ENCODE results near the gene NAGA. TPM values are rescaled to one million over a fixed set of nuclear protein-coding genes. Genes with fewer than 3 reads are reported as not detected.
"Not testable (repeated sequence)": the region's sequence is repeated elsewhere in the genome, so short reads cannot be mapped to it uniquely, and the experiment has no call there.

NAGA gene
- 17.0 TPM for total RNA-seq

DNA sequence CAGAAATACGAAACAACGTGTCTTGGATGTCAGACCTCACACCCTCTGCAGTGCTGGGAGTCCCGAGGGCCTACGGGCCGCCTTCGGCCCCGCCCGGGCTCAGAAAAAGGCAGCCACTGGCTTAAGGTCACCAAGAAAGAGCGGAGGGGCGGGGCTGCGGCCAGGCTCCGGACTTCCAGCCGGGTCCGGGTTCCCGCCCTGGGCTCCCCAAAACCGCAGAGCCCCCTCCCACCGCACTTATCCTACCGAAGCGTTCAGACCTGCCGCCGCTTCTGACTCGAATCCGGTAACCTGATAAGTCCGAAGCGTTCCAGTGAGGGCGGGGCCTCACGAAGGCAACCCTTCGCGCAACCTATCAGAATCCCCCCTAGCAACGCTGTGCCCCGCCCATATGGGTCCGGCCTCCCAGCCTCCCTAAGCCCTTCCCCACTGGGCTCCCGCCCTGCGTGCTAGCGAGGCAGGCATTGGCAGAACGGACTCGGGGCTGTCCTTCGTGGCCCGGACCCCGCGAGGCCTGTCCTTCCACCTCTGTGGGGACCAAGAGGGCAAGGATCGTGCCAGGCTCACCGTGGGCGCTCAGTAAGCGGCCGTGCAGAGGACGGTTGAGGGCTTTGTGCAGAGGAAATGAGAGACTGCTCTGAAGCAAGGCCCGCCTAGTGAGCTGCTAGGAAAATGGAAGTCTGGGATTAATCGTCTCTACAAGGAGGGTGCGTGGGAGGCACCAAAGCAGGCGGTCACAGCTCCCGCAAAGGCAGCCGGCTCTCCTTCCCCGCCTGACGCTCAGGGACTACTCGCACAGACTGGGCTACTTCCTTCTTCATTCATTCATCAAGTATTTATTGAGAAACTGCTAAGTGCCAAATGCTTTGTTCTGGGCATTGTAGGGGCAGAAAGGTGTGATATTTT lies at the start of gene NAGA:
TSS of gene NAGA (minus strand) at position 296 of the 906 bp plus-strand sequence. CDS start 515 bp downstream, outside the sequence.
- peak; percentile 97 for ATAC-seq
- DNase-seq (ENCODE audit: low spot score), result peak; percentile 97
- intact Hi-C loops (cut with DNase I), result no loop called here

DNA sequence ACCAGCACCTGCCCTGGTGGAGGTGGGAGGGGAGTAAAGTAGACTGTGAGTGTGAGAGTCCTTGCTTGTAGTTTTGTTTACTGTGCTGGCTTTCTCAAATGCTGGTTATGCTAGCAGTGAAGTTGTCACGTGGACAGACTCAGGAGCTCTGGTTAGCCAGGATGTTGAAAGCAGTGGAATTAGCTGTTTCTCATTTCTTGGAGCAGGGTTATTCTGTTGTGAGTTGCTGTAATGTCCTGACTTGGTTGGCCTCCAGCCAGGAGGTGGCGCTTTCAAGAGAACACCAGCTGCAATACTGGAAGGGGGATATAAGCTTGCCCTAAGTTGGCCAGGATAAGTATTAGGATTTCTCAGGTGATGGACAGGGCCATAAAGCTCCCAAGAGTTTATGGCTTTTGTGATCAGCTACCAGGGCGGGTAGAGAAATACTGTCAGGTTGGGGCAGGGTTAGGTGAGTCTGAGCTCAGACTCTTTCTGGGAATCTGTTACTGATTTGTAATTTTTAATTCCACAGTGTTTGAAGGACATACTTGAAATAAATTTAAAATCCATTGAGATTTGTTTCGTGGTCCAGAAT lies 46.3 kb upstream of the NAGA start:
- DNase-seq (ENCODE audit: low spot score), result no peak
- ATAC-seq, result no peak
- intact Hi-C loops (cut with DNase I), result no loop called here

DNA sequence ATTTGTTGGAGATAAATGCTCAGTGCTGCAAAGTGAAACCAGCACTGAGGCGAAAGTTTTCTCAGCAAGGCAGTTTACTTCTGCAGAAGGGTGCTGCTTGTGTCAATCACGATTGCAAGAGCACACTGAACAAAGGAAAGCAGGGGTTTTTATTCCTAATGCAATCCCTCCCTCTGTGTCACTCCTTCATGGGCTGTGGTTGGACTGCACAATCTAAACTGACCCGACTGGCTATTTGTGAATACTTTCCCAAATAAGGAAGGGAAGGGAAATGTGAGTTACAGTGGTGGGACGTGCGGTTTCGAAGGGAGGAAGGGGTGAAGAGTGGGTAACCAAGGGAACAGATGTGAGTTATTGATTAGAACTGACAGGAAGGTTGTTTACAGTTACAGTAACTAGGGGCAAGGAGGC lies 44.8 kb upstream of the NAGA start:
- intact Hi-C loops (cut with DNase I); ATAC-seq; DNase-seq (ENCODE audit: low spot score): not testable (repeated sequence)

DNA sequence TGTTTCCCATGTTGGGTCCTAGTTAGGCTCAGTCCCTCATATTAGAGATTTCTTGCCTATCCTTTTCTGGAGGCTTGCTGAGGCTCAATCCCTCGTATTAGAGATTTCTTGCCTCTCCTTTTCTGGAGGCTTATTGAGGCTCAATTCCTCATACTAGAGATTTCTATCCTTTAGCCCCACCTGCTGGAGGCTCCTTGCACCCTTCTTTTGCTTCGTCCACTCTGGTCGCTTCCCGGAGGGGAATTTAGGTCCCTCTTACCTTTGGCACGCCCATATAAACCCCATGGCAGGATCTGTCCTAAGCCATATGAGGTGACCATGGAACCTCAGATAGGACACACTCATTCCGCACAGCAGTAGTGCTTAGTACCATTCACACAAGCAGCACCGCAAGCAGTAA lies 44.1 kb upstream of the NAGA start:
- ATAC-seq, result no peak
- intact Hi-C loops (cut with DNase I), result no loop called here

DNA sequence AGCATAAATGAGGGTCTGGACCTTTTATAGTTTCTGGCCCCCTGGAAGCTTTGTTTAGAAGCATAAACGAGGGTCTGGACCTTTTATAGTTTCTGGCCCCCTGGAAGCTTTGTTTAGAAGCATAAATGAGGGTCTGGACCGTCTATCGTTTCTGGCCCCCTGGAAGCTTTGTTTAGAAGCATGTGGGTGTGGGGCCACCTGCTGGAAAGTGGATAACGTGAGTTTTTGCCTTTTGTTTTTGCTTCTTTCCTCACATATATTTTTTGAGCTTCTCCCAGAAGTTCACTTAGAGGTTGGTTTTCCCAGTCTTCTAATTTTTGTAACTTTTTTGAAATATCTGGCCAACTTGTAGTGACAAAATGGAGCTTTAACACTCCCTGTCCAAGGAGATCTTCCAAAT lies 42.2 kb upstream of the NAGA start:
- intact Hi-C loops (cut with DNase I); DNase-seq (ENCODE audit: low spot score); ATAC-seq: not testable (repeated sequence)

More for the DNA sequence above, 44.1 kb upstream of the NAGA start:
- DNase-seq (ENCODE audit: low spot score), result no peak

DNA sequence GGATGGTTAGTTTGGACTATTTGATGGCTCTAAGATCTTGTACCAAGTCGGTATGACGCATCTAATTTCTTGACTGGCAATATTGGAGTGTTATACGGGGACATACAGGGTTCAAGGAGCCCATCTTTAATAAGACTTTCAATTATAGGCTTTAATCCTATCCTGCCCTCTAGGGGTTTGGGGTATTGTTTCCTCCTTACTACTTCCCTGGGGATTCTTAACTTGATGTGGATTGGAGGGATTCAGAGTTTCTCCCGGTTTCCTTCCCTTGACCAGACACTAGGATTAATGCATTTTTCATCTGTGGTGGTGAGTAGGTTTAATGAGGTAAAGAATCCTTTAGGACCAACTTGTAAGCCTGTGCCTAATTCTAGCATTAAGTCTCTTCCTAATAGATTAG lies 41.2 kb upstream of the NAGA start:
- ATAC-seq (no peak), DNase-seq (ENCODE audit: low spot score) (no peak)
- intact Hi-C loops (cut with DNase I), result no loop called here

DNA sequence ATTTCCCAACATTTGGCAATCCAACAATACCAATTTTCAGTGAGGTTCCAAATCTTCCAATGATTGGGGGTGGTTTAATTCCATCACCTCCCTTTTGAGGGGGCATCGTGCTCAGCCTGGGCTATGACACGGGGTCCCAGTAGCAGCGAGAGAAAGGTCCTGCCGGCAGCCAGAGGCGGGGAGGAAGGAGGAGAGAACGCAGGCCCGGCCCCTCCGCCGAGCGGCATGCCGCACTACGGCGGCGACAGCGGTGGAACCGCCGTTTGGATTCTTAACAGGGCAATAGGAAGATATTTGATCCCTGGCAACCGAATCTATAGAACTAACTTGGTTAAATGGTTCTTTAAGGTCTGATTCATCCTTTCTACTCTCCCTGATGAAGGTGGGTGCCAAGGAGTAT lies 38.2 kb upstream of the NAGA start:
- no peak for ATAC-seq
- no peak for DNase-seq (ENCODE audit: low spot score)
- intact Hi-C loops (cut with DNase I), result no loop called here

DNA sequence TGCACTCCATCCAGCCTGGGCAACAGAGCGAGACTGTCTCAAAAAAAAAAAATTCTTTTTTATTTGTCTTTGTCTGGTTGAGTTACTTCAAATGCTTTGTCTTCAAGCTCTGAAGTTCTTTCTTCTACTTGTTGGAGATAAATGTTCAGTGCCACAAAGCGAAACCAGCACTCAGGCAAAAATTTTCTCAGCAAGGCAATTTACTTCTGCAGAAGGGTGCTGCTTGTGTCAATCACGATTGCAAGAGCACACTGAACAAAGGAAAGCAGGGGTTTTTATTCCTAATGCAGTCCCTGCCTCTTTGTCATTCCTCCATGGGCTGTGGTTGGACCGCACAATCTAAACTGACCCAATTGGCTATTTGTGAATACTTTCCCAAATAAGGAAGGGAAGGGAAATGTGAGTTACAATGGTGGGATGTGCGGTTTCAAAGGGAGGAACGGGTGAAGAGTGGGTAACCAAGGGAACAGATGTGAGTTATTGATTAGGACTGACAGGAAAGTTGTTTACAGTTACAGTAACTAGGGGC lies 33.8 kb upstream of the NAGA start:
- ATAC-seq; intact Hi-C loops (cut with DNase I); DNase-seq (ENCODE audit: low spot score): not testable (repeated sequence)

DNA sequence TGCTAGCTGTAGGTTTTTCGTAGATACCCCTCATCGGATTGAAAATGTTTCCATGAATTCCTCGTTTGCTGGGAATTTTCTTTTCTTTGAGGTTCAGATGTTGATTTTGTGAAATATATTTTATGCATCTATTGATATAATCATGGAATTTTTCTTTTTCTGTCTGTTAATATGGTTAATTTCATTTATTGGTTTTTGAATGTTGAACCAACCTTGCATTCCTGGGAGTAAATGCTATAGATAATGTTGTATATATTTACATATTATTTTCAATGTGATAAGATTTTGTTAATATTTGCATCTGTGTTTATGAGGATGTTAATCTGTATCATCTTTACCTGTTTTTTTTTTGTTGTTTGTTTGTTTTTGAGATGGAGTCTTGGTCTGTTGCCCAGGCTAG lies 30.6 kb upstream of the NAGA start:
- ATAC-seq (no peak), DNase-seq (ENCODE audit: low spot score) (no peak)
- intact Hi-C loops (cut with DNase I), result no loop called here

DNA sequence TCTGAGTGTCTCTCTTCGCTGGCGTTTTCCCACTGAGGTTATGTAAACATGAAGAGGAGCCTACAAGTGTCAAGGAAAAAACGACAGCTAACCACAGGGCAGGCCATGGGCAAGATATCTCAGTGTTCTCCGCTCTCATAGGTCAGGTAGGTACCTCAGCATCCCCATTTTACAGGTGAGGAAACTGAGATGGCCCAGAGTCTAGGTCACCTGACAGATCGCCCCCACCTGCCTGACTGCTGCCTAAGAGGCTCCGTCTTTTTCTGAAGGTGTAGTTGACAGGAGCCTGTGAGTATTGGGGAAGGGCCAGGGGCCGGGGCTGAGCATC lies 20.8 kb upstream of the NAGA start:
- no peak for DNase-seq (ENCODE audit: low spot score)
- ATAC-seq, result no peak
- intact Hi-C loops (cut with DNase I), result loop anchor here (10.0 kb wide), 1 partner anchor 343 kb away; the partner anchor contains the start of gene NFAM1

DNA sequence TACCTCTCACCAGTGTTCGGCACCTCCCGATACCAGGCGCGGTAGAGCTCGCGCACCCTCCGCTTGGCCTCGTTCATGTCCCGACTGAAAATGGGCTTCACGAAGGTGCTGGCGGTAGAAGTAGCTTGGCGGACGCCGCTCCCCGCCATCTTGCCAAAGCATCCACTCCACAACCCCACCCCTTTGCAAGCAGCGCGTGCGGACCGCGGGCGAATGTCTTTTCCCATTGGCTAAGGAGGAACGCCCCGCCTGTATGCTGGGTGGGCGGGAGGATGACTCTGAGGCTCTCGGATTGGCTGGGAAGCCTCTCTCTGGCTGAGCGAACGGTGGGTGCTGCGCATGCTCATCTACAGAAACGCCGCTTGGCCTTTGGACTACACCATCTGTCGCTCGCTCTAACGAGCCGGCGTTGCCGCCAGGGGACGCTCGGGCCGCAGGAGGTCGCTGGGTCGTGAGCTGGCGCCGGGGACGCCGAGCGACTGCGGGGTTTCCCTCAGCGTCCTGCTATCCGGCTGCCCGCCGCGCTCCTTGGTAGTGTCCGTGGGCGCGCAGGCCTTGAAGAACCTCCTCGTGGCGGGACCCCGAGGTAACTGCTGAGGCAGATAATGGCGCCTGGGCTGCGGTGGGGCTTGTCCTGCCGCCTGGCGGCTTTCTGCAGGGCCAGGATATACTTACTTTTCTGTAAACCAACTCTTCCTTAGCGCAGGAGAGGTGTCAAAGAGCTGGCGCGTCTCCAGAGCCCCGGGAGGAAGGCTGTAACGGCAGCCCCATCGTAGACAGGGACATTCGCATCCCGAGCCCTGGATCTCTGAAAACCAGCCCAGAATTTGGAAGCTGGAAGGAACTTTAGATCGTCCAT lies 20.2 kb upstream of the NAGA start, which contains the start of gene NDUFA6:
TSS of gene NDUFA6 (minus strand) at position 177 of the 859 bp plus-strand sequence. CDS start at position 149, 28 bp downstream.
- intact Hi-C loops (cut with DNase I), result loop anchor here (10.0 kb wide), 1 partner anchor 344 kb away; the partner anchor contains the start of gene NFAM1
- peak; percentile 98 for DNase-seq (ENCODE audit: low spot score)
- ATAC-seq, result peak; percentile 98

DNA sequence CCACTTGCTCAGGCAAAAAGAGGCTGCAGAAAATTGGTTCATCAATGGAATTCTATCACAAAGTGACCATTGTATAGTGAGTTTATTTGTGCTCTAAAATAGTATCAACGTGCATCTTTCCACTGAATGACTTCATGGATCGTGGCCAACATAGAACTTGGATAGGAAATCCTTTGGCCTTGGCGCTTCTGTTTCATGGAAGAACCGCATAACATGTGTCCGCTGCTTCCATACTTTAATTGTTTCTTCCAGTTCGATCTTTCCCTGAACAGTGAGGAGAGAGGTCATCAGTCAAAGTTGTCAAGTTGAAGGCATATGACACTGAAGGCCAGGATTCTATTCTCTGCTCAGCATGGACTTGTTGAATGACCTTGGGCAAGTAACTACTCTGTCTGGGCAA lies 15.4 kb upstream of the NAGA start:
- intact Hi-C loops (cut with DNase I), result no loop called here
- no peak for ATAC-seq

DNA sequence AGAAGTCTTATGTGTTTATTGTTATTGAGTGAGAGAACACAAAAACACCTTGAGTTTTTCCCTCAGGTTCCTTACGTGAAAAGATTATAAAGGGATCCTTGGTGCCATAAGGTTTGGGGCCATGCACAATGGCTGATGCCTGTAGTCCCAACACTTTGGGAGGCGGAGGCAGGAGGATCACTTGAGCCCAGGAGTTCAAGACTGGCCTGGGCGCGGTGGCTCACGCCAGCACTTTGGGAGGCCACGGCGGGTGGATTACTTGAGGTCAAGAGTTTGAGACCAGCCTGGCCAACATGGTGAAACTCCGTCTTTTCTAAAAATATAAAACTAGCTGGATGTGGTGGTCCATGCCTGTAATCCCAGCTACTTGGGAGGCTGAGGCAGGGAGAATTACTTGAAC lies 14.3 kb upstream of the NAGA start:
- intact Hi-C loops (cut with DNase I), result no loop called here
- peak; percentile 39 for DNase-seq (ENCODE audit: low spot score)

More for the DNA sequence above, 15.4 kb upstream of the NAGA start:
- no peak for DNase-seq (ENCODE audit: low spot score)

DNA sequence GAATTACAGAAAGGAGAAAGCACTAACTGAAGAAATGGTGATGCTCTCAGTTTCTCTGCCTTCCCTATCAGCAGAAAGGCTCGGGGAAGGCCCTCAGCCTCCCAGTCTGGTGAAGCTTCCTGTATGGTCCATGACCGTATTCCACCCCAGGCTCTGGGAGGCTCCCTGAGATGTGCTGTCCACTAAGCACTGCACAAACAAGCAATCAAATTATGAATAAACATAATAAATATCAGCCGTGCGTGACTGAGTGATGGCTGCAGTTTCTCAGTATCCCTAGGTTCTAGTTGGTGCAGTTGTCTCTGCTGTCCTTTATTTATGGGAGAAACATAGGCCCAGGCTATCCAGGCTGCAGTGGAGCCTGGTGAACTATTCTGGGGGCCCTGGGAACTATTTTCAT lies 12.5 kb upstream of the NAGA start:
- no peak for ATAC-seq
- intact Hi-C loops (cut with DNase I), result no loop called here
- peak; percentile 30 for DNase-seq (ENCODE audit: low spot score)

More for the DNA sequence above, 14.3 kb upstream of the NAGA start:
- ATAC-seq, result no peak

DNA sequence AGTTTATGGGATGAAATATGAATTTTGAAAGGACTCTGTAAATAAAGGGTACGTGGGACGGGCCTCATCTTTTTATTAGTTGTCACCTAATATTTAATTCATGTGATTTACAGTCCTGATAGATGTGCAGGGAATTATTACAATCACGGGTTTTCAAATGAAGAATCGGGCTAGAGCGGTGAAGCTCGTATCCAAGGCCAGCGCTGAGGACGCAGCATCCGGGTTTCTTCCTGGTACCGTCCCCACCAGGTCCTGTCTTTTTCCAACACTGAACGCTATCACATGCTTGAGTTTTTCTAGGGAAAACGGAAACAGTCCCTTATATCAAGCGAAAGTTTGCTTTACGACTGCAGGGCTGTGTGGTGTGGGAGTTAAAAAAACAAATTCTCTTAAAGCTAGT lies 9.7 kb upstream of the NAGA start:
- intact Hi-C loops (cut with DNase I), result no loop called here

DNA sequence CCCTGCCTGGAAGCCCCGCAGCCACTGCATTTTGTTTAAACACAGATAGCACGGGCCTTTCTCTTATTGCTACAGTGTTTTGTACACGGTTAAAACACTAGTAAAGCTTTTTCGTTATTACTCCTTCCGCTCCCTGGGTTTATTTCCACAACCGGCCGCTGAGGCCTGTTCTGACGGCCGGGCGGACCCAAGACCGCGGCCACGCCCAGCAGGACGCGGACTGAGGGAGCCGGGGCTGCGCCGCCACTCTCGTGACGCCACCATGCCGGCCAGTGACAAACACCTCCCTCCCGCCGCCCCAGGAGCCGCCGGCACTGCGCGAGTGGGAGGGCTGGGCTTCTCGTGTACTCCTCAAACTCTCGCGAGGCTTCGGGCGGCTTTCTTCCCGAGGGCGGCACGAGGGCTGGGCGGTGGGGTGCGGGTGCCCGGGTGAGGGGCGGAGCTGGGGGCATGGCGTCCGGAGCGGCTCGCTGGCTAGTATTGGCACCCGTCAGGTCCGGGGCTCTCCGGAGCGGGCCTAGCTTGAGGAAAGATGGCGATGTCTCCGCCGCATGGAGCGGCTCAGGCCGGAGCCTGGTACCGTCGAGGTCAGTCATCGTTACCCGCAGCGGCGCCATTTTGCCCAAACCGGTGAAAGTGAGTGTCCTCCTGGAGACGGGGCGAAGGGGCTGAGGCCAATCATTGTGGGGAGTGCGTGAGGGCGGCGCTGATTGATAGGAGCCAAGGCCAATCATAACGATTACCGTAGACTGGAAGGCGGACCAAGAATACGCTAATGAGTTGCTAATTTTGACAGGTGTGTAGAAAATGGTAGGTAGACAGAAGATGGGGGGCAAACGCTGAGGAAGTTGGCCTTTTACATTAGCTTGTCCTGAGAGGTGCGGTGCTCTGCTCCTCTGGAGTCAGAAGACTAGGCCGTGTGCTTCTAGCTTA lies 9.0 kb upstream of the NAGA start, which contains the start of gene SMDT1:
TSS of gene SMDT1 (plus strand) at position 382 of the 933 bp plus-strand sequence. CDS start at position 451, 69 bp downstream.
- intact Hi-C loops (cut with DNase I), result no loop called here
- peak; percentile 94 for ATAC-seq
- peak; percentile 100 for DNase-seq (ENCODE audit: low spot score)

More for the DNA sequence above, 9.7 kb upstream of the NAGA start:
- peak; percentile 5 for ATAC-seq
- DNase-seq (ENCODE audit: low spot score), result peak; percentile 61

DNA sequence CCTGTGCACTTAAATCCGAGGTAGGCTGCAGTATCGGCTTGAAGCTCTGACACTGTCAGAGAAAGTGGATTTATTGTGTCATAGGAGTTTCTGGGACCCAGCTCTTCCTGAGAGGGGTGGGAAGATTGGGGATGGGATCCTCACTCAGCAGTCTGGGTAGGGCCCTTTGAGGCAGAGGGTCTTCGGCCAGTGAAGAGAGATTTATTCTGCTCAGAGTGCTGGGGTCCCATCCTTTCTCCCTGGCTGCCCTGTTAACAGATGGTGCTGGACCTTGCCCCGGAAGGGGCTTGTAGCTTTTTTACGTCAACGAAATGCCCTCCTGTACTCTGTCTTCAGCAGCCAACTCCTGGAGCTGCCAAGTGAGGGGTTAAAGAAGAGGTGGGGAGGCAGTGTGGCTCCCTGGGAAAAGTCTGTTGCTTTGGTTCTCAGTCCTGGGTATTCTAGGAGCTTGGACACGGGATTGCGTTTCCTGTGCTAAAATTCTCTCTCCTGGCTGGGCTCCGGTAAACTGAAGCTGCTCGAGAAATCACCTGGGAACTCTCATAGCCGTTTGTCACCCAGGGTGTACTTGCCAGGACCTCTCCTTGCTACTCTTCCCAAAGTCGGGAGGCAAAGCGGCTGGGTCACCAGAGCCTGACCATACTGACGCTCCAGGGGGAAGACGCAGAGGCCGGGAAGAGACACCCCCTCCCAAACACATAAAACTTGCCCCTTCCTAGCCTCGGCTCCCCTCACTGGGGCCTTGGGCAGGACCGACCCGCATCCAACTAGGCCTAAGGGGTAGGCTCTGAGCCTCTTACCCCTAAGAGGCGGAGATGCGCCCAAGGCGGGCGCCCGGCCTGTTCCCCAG lies 8.1 kb upstream of the NAGA start:
- intact Hi-C loops (cut with DNase I), result no loop called here
- ATAC-seq, result peak; percentile 31
- DNase-seq (ENCODE audit: low spot score), result no peak
